ENCODE data around the gene ADAMTS3. TPM values are rescaled to one million over a fixed set of nuclear protein-coding genes. Genes with fewer than 3 reads are reported as not detected.

The ADAMTS3 gene
- total RNA-seq, 1 experiment from 2014 or later: 4.4 TPM

DNA sequence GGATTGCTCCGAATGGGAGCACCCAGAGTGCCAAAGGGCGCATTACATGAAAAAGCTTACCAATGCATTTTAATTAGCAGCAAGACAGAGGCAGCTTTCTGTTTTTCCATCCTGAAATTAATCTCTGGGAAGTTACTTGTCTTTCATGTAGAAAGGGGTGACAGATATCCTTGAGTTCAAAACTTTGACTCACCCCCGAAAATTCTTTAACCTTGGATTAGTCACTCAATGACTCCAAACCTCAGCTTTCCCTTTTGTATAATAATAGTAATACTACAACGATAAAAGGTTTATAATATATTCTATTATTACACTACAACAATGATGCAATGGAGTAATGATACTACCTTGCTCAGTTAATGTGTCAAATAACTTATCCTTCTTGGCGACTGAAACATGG, 126.3 kb downstream of the ADAMTS3 start (continued):
- no peak for TF ChIP-seq ZNF423 (CRISPR knock-in tag; IDR thresholded peaks at IDR 0.05)
- TF ChIP-seq, protein P1, sequence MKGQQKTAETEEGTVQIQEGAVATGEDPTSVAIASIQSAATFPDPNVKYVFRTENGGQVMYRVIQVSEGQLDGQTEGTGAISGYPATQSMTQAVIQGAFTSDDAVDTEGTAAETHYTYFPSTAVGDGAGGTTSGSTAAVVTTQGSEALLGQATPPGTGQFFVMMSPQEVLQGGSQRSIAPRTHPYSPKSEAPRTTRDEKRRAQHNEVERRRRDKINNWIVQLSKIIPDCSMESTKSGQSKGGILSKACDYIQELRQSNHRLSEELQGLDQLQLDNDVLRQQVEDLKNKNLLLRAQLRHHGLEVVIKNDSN (CRISPR knock-in tag; IDR thresholded peaks at IDR 0.05): no peak
- no peak for TF ChIP-seq GABPB1 (CRISPR knock-in tag; IDR thresholded peaks at IDR 0.05)
- no peak for TF ChIP-seq ZBTB21 (CRISPR knock-in tag; IDR thresholded peaks at IDR 0.05; ENCODE audit: borderline replicate concordance)
- TF ChIP-seq, protein P2, sequence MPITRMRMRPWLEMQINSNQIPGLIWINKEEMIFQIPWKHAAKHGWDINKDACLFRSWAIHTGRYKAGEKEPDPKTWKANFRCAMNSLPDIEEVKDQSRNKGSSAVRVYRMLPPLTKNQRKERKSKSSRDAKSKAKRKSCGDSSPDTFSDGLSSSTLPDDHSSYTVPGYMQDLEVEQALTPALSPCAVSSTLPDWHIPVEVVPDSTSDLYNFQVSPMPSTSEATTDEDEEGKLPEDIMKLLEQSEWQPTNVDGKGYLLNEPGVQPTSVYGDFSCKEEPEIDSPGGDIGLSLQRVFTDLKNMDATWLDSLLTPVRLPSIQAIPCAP (CRISPR knock-in tag; IDR thresholded peaks at IDR 0.05): no peak
- no peak for TF ChIP-seq ZNF121 (CRISPR knock-in tag; IDR thresholded peaks at IDR 0.05)
- no peak for TF ChIP-seq MXD4 (CRISPR knock-in tag; IDR thresholded peaks at IDR 0.05; ENCODE audit: borderline replicate concordance)
- no peak for TF ChIP-seq CBFB (CRISPR knock-in tag; IDR thresholded peaks at IDR 0.05; ENCODE audit: low read depth)
- TF ChIP-seq, protein P3, sequence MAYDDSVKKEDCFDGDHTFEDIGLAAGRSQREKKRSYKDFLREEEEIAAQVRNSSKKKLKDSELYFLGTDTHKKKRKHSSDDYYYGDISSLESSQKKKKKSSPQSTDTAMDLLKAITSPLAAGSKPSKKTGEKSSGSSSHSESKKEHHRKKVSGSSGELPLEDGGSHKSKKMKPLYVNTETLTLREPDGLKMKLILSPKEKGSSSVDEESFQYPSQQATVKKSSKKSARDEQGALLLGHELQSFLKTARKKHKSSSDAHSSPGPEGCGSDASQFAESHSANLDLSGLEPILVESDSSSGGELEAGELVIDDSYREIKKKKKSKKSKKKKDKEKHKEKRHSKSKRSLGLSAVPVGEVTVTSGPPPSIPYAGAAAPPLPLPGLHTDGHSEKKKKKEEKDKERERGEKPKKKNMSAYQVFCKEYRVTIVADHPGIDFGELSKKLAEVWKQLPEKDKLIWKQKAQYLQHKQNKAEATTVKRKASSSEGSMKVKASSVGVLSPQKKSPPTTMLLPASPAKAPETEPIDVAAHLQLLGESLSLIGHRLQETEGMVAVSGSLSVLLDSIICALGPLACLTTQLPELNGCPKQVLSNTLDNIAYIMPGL (CRISPR knock-in tag; IDR thresholded peaks at IDR 0.05): no peak

DNA sequence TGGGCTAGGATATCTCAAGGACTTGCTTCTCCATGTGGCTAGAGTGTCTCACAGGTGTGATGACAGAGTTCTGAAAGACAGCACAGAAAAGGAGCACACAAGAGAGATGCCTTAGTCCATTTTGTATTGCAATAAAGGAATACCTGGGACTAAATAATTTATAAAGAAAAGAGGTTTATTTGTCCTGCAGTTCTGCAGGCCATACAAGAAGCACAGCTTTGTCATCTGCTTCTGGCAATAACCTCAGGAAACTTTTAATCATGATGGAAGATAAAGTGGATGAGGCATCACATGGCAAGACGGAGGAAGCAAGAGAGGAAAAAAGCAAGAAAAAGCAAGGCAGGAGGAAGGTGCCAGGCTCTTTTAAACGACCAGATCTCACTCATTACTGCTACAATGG, 126.9 kb downstream of the ADAMTS3 start:
- ChIA-PET CTCF (no interaction called here), POLR2A (no interaction called here)
- DNase-seq (ENCODE audit: low spot score) (no peak), ATAC-seq (no peak)
- Mint-ChIP-seq H3K4me1 (peaks cover 6% of the 10 kb centered on the region), H3K9me3 (peaks cover 3% of the 10 kb centered on the region; the same call in 1 of the 2 replicates), H3K27ac (no peak overlapping the region), H3K4me3 (no peak overlapping the region), H3K36me3 (no peaks in the 10 kb centered on the region), H3K27me3 (ENCODE audit: low read depth) (no peaks in the 10 kb centered on the region)
- TF ChIP-seq, protein P4, sequence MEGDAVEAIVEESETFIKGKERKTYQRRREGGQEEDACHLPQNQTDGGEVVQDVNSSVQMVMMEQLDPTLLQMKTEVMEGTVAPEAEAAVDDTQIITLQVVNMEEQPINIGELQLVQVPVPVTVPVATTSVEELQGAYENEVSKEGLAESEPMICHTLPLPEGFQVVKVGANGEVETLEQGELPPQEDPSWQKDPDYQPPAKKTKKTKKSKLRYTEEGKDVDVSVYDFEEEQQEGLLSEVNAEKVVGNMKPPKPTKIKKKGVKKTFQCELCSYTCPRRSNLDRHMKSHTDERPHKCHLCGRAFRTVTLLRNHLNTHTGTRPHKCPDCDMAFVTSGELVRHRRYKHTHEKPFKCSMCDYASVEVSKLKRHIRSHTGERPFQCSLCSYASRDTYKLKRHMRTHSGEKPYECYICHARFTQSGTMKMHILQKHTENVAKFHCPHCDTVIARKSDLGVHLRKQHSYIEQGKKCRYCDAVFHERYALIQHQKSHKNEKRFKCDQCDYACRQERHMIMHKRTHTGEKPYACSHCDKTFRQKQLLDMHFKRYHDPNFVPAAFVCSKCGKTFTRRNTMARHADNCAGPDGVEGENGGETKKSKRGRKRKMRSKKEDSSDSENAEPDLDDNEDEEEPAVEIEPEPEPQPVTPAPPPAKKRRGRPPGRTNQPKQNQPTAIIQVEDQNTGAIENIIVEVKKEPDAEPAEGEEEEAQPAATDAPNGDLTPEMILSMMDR (IDR thresholded peaks at IDR 0.05): no peak
- TF ChIP-seq CBFB (CRISPR knock-in tag; IDR thresholded peaks at IDR 0.05; ENCODE audit: low read depth) (no peak), TEAD1 (CRISPR knock-in tag; IDR thresholded peaks at IDR 0.05) (no peak), ELF4 (CRISPR knock-in tag; IDR thresholded peaks at IDR 0.05; ENCODE audit: low read depth) (no peak), RELA (CRISPR knock-in tag; IDR thresholded peaks at IDR 0.05; ENCODE audit: borderline replicate concordance) (no peak), JAZF1 (CRISPR knock-in tag; IDR thresholded peaks at IDR 0.05) (no peak), TP53 (CRISPR knock-in tag; IDR thresholded peaks at IDR 0.05) (no peak)
- TF ChIP-seq, protein P5, sequence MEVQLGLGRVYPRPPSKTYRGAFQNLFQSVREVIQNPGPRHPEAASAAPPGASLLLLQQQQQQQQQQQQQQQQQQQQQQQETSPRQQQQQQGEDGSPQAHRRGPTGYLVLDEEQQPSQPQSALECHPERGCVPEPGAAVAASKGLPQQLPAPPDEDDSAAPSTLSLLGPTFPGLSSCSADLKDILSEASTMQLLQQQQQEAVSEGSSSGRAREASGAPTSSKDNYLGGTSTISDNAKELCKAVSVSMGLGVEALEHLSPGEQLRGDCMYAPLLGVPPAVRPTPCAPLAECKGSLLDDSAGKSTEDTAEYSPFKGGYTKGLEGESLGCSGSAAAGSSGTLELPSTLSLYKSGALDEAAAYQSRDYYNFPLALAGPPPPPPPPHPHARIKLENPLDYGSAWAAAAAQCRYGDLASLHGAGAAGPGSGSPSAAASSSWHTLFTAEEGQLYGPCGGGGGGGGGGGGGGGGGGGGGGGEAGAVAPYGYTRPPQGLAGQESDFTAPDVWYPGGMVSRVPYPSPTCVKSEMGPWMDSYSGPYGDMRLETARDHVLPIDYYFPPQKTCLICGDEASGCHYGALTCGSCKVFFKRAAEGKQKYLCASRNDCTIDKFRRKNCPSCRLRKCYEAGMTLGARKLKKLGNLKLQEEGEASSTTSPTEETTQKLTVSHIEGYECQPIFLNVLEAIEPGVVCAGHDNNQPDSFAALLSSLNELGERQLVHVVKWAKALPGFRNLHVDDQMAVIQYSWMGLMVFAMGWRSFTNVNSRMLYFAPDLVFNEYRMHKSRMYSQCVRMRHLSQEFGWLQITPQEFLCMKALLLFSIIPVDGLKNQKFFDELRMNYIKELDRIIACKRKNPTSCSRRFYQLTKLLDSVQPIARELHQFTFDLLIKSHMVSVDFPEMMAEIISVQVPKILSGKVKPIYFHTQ (CRISPR knock-in tag; IDR thresholded peaks at IDR 0.05): no peak
- TF ChIP-seq, protein P6, sequence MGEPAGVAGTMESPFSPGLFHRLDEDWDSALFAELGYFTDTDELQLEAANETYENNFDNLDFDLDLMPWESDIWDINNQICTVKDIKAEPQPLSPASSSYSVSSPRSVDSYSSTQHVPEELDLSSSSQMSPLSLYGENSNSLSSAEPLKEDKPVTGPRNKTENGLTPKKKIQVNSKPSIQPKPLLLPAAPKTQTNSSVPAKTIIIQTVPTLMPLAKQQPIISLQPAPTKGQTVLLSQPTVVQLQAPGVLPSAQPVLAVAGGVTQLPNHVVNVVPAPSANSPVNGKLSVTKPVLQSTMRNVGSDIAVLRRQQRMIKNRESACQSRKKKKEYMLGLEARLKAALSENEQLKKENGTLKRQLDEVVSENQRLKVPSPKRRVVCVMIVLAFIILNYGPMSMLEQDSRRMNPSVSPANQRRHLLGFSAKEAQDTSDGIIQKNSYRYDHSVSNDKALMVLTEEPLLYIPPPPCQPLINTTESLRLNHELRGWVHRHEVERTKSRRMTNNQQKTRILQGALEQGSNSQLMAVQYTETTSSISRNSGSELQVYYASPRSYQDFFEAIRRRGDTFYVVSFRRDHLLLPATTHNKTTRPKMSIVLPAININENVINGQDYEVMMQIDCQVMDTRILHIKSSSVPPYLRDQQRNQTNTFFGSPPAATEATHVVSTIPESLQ (CRISPR knock-in tag; IDR thresholded peaks at IDR 0.05): no peak
- TF ChIP-seq, protein P7, sequence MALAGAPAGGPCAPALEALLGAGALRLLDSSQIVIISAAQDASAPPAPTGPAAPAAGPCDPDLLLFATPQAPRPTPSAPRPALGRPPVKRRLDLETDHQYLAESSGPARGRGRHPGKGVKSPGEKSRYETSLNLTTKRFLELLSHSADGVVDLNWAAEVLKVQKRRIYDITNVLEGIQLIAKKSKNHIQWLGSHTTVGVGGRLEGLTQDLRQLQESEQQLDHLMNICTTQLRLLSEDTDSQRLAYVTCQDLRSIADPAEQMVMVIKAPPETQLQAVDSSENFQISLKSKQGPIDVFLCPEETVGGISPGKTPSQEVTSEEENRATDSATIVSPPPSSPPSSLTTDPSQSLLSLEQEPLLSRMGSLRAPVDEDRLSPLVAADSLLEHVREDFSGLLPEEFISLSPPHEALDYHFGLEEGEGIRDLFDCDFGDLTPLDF (CRISPR knock-in tag; IDR thresholded peaks at IDR 0.05): no peak
- TF ChIP-seq, protein P8, sequence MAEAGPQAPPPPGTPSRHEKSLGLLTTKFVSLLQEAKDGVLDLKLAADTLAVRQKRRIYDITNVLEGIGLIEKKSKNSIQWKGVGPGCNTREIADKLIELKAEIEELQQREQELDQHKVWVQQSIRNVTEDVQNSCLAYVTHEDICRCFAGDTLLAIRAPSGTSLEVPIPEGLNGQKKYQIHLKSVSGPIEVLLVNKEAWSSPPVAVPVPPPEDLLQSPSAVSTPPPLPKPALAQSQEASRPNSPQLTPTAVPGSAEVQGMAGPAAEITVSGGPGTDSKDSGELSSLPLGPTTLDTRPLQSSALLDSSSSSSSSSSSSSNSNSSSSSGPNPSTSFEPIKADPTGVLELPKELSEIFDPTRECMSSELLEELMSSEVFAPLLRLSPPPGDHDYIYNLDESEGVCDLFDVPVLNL (CRISPR knock-in tag; IDR thresholded peaks at IDR 0.05; ENCODE audit: borderline replicate concordance, low read depth): no peak
- TF ChIP-seq, protein P9, sequence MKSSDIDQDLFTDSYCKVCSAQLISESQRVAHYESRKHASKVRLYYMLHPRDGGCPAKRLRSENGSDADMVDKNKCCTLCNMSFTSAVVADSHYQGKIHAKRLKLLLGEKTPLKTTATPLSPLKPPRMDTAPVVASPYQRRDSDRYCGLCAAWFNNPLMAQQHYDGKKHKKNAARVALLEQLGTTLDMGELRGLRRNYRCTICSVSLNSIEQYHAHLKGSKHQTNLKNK (CRISPR knock-in tag; IDR thresholded peaks at IDR 0.05): no peak
